ENCODE results near the gene PPP2R3B.

- TF ChIP-seq CTCF (IDR thresholded peaks at IDR 0.05) = no peak
- TF ChIP-seq POLR2A (IDR thresholded peaks at IDR 0.05) = no peak
Observed at GRCh38 chrX:392575-392846, 5.8 kb upstream of the PPP2R3B start.

All from right lobe of liver (tissue), 4 donors.